CD4-positive, alpha-beta T cell treated with Interleukin-1 beta for 1 hour (primary cell): ENCODE results near the gene DCBLD1.

Experiments used
- DNase-seq, 2 donors: peaks; one replicate each; pipeline ENCODE4 v3.0.0-alpha.2; 2020 to 2022

DCBLD1 gene

GRCh38 chr6:117472667-117473066 is 9.8 kb upstream of the DCBLD1 start:
- DNase-seq = no peak

- no peak for DNase-seq
These were observed 9.1 kb upstream of the DCBLD1 start for GRCh38 chr6:117473401-117473800.

GRCh38 chr6:117477988-117478852 is 4.3 kb upstream of the DCBLD1 start:
- DNase-seq = peak in 1 of 2 donors; percentile 36

GRCh38 chr6:117478853-117479231 is 3.6 kb upstream of the DCBLD1 start:
- no peak for DNase-seq

- no peak for DNase-seq
These were observed 1.8 kb upstream of the DCBLD1 start for GRCh38 chr6:117480651-117481050.

- DNase-seq = peak in 1 of 2 donors; percentile 13
These were observed 1.1 kb upstream of the DCBLD1 start for GRCh38 chr6:117481278-117481925.

- DNase-seq = no peak
These were observed 591 bp upstream of the DCBLD1 start for GRCh38 chr6:117481926-117482239.

- DNase-seq = peak in 1 of 2 donors; percentile 18
These were observed 650 bp downstream of the DCBLD1 start for GRCh38 chr6:117483004-117483644.

GRCh38 chr6:117483645-117484016 is 1.2 kb downstream of the DCBLD1 start:
- DNase-seq = peak in 1 of 2 donors; percentile 7

- DNase-seq = no peak
These were observed 1.7 kb downstream of the DCBLD1 start for GRCh38 chr6:117484052-117484646.

- no peak for DNase-seq
These were observed 3.0 kb downstream of the DCBLD1 start for GRCh38 chr6:117485433-117485832.

- no peak for DNase-seq
These were observed 5.3 kb downstream of the DCBLD1 start for GRCh38 chr6:117487821-117488220.

GRCh38 chr6:117489003-117489402 is 6.5 kb downstream of the DCBLD1 start:
- DNase-seq = no peak

- no peak for DNase-seq
These were observed 9.4 kb downstream of the DCBLD1 start for GRCh38 chr6:117491916-117492315.

GRCh38 chr6:117493470-117493869 is 11.0 kb downstream of the DCBLD1 start:
- DNase-seq = no peak

- no peak for DNase-seq
These were observed 11.8 kb downstream of the DCBLD1 start for GRCh38 chr6:117494283-117494682.

GRCh38 chr6:117494694-117495318 is 12.3 kb downstream of the DCBLD1 start:
- DNase-seq = no peak

- DNase-seq = no peak
These were observed 13.0 kb downstream of the DCBLD1 start for GRCh38 chr6:117495425-117495824.

- no peak for DNase-seq
These were observed 13.4 kb downstream of the DCBLD1 start for GRCh38 chr6:117495869-117496268.

- DNase-seq = no peak
These were observed 14.0 kb downstream of the DCBLD1 start for GRCh38 chr6:117496383-117496990.

- DNase-seq = no peak
These were observed 14.8 kb downstream of the DCBLD1 start for GRCh38 chr6:117497237-117497636.

- DNase-seq = no peak
These were observed 15.7 kb downstream of the DCBLD1 start for GRCh38 chr6:117498159-117498558.

- no peak for DNase-seq
These were observed 19.2 kb downstream of the DCBLD1 start for GRCh38 chr6:117501722-117502121.
